Upper lobe of left lung (tissue), 4 donors: ENCODE results near the gene ASB15.

Source experiments
- EP300 ChIP-seq, 4 donors: sonication (generic); formaldehyde crosslinking; IDR thresholded peaks; one replicate each; pipeline ENCODE4 v1.5.1; 2017; ENCODE audit warnings: antibody characterized with exemption in 4 of 4, control low read depth in 2 of 4
- POLR2A ChIP-seq, 4 donors: fragments of 450-650 bp; IDR thresholded peaks; one replicate each; pipeline ENCODE4 v1.5.1; 2016 to 2017; ENCODE audit warnings: antibody characterized with exemption in 4 of 4, mild to moderate bottlenecking in 2 of 4
- POLR2AphosphoS5 ChIP-seq, 2 donors: sonication (generic); formaldehyde crosslinking; IDR thresholded peaks; one replicate each; pipeline ENCODE4 v1.5.1; 2017; ENCODE audit warnings: antibody characterized with exemption in 2 of 2
- TF ChIP-seq, protein P1 (sequence below), 6 experiments: fragments of 450-650 bp in 4 of 6; fragments of 200-600 bp in 2 of 6; sonication (generic) in 2 of 6; IDR thresholded peaks; one replicate each; pipeline ENCODE4 v1.5.1; 2016 to 2019; ENCODE audit warnings: antibody characterized with exemption in 6 of 6

DNA sequence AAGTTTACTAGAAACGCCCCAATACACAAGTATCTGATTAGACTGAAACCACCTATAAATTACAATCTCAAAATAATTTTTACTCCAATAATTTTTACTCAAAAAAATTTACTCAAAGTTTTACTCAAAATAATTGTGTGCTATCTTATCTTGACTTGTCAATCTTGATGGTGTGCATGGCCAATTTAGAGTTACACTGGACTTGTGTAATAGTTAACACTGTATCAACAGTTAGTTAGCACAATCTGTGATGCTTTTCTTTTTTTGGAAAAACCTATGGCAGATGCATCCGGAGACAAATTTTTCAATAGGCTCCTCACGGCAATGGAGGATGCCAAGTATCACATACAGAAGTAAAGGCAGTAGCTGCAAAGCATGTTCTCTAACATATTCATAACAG is 79.0 kb downstream of the ASB15 start:
- TF ChIP-seq POLR2AphosphoS5 (IDR thresholded peaks at IDR 0.05) = no peak
- TF ChIP-seq, protein P1, sequence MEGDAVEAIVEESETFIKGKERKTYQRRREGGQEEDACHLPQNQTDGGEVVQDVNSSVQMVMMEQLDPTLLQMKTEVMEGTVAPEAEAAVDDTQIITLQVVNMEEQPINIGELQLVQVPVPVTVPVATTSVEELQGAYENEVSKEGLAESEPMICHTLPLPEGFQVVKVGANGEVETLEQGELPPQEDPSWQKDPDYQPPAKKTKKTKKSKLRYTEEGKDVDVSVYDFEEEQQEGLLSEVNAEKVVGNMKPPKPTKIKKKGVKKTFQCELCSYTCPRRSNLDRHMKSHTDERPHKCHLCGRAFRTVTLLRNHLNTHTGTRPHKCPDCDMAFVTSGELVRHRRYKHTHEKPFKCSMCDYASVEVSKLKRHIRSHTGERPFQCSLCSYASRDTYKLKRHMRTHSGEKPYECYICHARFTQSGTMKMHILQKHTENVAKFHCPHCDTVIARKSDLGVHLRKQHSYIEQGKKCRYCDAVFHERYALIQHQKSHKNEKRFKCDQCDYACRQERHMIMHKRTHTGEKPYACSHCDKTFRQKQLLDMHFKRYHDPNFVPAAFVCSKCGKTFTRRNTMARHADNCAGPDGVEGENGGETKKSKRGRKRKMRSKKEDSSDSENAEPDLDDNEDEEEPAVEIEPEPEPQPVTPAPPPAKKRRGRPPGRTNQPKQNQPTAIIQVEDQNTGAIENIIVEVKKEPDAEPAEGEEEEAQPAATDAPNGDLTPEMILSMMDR (IDR thresholded peaks at IDR 0.05) = no peak
- no peak for TF ChIP-seq POLR2A (IDR thresholded peaks at IDR 0.05)
- no peak for TF ChIP-seq EP300 (IDR thresholded peaks at IDR 0.05)
